BJ (cell line): ENCODE data around the gene ANKDD1B. TPM values are rescaled to one million over a fixed set of nuclear protein-coding genes. Genes with fewer than 3 reads are reported as not detected.

Experiments used
- CTCF ChIA-PET: fragments of 350-600 bp; formaldehyde crosslinking; extraction: SDS; loops from one replicate; lab custom pipeline; 2021; ENCODE audit warnings: antibody characterized with exemption, inconsistent platforms; lab: Yijun Ruan, JAX
- POLR2A ChIA-PET: fragments of 300-600 bp; sonication (Branson Sonifier 250); formaldehyde crosslinking; extraction: SDS; loops from one replicate; lab custom pipeline; 2021; ENCODE audit warnings: antibody characterized with exemption; lab: Charles Lee
- DNase-seq: peaks from one replicate; pipeline ENCODE4 v3.0.0-alpha.2; 2011; ENCODE audit warnings: low read depth
- H3K27me3 ChIP-seq: 2 replicates; pipeline ENCODE4 v1.6.0; 2011; ENCODE audit warnings: low read length; ENCODE audit not compliant: control insufficient read depth, insufficient read depth
- H3K36me3 ChIP-seq: 2 replicates; pipeline ENCODE4 v1.5.1; 2011; ENCODE audit warnings: low read length; ENCODE audit not compliant: control insufficient read depth, insufficient read depth
- H3K4me3 ChIP-seq: 2 replicates; pipeline ENCODE4 v1.5.1; 2011; ENCODE audit warnings: low read depth, mild to moderate bottlenecking, control low read depth, low read length
- polyA plus RNA-seq: library from polyadenylated mRNA; depleted of rRNA; stranded (reverse); fragments of >200 nt; gene quantifications from 2 replicates; pipeline ENCODE4 v1.2.3, GENCODE V29; 2011
- TF ChIP-seq, protein P1 (sequence below): IDR thresholded peaks from 2 replicates; pipeline ENCODE4 v1.5.1; 2011; ENCODE audit warnings: low read depth, mild to moderate bottlenecking, control low read depth, inconsistent platforms, low read length, moderate library complexity; ENCODE audit not compliant: insufficient read depth

Gene ANKDD1B
- polyA plus RNA-seq, 1 experiment = 0.18 TPM

DNA sequence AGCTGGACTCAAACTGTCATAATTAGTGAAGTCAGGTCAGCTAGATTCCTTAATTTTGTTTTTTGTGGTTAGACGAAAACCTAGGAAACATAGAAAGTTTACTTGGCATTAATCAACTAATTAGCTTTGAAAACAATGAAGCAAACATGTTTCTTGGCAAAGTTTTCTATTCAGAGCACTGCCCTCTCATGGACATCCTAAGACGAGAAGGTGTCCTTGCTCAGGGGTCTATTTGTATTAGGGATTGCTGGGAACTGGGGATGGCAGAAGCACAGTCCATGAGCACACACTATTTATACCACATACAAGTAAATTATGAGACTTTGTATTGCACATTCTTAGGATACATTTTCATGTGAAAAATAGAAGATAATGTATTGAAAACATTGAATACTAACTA, 56.3 kb downstream of the ANKDD1B start:
- Histone ChIP-seq H3K27me3 (no peaks in the 10 kb centered on the region; the same call in 1 of the 2 replicates), H3K4me3 (no peak overlapping the region), H3K36me3 (no peaks in the 10 kb centered on the region)
- no peak for DNase-seq
- ChIA-PET CTCF (no interaction called here), POLR2A (no interaction called here)
- TF ChIP-seq, protein P1, sequence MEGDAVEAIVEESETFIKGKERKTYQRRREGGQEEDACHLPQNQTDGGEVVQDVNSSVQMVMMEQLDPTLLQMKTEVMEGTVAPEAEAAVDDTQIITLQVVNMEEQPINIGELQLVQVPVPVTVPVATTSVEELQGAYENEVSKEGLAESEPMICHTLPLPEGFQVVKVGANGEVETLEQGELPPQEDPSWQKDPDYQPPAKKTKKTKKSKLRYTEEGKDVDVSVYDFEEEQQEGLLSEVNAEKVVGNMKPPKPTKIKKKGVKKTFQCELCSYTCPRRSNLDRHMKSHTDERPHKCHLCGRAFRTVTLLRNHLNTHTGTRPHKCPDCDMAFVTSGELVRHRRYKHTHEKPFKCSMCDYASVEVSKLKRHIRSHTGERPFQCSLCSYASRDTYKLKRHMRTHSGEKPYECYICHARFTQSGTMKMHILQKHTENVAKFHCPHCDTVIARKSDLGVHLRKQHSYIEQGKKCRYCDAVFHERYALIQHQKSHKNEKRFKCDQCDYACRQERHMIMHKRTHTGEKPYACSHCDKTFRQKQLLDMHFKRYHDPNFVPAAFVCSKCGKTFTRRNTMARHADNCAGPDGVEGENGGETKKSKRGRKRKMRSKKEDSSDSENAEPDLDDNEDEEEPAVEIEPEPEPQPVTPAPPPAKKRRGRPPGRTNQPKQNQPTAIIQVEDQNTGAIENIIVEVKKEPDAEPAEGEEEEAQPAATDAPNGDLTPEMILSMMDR = 0 out of 2 replicates have a peak, but pooled peaks have one; percentile 10

DNA sequence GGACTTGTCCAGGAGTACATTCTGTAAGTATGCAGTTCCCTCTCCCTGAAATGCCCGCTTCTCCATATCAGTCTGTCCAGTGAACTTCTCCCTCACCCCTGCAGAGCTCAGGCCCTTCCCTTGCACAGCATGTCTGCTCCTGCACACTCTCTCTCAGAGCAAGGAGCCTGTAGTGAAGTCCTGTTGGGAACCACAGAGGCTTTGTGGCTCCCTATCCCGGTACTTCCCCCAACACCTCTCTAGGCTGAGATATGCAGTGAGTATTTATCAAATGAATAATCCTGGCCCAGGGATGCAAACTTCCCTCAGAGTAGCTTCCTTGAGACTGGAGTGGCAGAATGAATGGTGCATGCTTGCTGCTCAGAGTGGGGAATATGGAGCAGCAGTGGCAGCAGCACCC, 57.2 kb downstream of the ANKDD1B start:
- TF ChIP-seq, protein P1 = no peak
- no peak for DNase-seq
- Histone ChIP-seq H3K4me3 (no peak overlapping the region), H3K36me3 (no peaks in the 10 kb centered on the region), H3K27me3 (no peaks in the 10 kb centered on the region; the same call in 1 of the 2 replicates)
- ChIA-PET POLR2A (no interaction called here), CTCF (no interaction called here)

DNA sequence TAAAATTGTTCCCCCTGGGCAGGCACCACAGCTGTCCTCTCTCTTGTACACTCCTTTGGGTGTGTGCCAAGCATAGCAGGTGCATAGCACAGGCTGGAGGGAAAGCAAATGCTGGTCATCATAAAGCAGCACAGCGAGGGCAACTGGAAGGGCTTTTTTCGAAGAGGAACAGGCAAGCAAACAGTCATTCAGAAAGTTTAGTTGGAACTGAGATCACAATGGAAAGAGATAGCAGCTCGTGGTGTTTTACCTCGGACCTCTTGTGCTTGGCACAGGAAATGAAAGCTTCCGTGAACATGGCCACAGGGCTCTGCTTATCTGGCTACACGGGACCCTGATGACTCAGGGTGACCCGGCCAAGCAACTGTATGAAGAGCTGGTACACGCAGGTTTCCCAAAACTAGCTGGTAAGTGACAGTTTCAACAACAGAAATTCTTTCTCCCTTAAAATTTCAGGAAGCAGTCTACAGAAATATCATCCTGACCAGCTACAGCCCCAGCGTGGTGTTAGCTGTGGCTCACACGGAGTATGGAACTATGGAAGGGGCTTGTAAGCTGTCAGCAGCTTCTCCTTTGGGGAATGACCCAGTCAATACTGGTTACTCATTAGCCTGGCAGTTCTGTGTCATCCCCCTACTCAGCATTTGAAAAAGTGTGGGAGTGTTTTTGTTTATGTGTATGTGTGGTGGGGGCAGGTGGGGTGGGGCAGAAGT, 57.9 kb downstream of the ANKDD1B start:
- Histone ChIP-seq H3K27me3 (no peaks in the 10 kb centered on the region; the same call in 1 of the 2 replicates), H3K36me3 (no peaks in the 10 kb centered on the region), H3K4me3 (no peak overlapping the region)
- POLR2A ChIA-PET = interaction anchor here (0.6 kb wide), 1 partner anchor 408 kb away, joined by 5 read pairs; no protein-coding TSS in a partner anchor
- DNase-seq = no peak
- TF ChIP-seq, protein P1 = no peak
- CTCF ChIA-PET = interaction anchor here (1.0 kb wide), 1 partner anchor 11 kb away, joined by 3 read pairs; no protein-coding TSS in a partner anchor

DNA sequence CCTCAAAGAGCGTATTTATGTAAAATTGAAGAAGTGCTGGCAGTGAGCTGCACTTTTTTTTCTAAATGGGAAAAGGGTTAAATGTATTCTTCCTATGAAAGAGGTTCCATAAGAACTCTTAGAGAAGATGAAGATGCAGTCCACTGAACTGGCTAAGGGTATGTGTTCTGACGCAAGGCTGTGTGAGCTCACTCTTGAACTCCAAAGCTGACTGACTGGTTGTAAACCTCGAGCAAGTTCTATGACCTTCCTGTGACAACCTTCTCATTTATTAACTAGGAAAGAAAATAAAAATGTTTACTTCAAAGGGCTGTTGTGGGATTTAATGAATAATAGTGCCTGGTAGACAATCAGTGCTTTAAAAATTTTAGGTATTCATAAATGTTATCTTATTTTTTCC, 59.3 kb downstream of the ANKDD1B start:
- ChIA-PET POLR2A (no interaction called here), CTCF (no interaction called here)
- DNase-seq = no peak
- TF ChIP-seq, protein P1 = no peak
- Histone ChIP-seq H3K36me3 (no peaks in the 10 kb centered on the region), H3K27me3 (no peaks in the 10 kb centered on the region; the same call in 1 of the 2 replicates), H3K4me3 (no peak overlapping the region)

DNA sequence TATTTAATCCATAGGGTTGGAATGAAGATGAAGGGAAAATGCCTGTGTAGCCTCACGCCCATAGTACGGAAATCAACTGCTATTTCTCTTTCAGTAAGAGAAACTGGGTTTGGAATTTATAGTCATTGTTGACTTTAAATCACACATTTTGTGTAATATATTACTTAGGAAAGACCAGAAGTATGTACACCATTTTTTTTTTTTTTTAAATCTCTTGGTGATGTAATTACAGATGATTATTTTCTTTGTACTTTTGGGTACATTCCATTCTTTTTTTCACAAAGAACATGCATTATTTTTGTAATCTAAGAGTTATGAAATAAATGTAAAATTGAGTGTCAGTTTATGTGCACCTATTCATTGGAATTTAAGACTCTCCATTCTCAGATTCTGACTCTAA, 60.3 kb downstream of the ANKDD1B start:
- no peaks in the 10 kb centered on the region for H3K27me3 ChIP-seq
- TF ChIP-seq, protein P1 = no peak
- POLR2A ChIA-PET = no interaction called here
- H3K36me3 ChIP-seq = no peaks in the 10 kb centered on the region
- CTCF ChIA-PET = no interaction called here
- DNase-seq = no peak
- no peak overlapping the region for H3K4me3 ChIP-seq
